ACC112 (cell line): Measurements from ENCODE around the gene BARHL2.

ENCODE experiments used
- H2AFZ ChIP-seq: fragments of 200-600 bp; sonication (generic); one replicate; pipeline ENCODE4 v1.6.0; 2017; ENCODE audit warnings: antibody characterized with exemption, low read length; ENCODE audit not compliant: unreplicated experiment
- H3K27ac ChIP-seq: fragments of 200-600 bp; sonication (generic); 2 replicates; pipeline ENCODE4 v1.5.1; 2014; ENCODE audit warnings: low read depth, mild to moderate bottlenecking, antibody characterized with exemption, low read length, moderate library complexity
- H3K27me3 ChIP-seq: fragments of 200-600 bp; sonication (generic); 2 replicates; pipeline ENCODE4 v1.6.1; 2014; ENCODE audit warnings: mild to moderate bottlenecking, antibody characterized with exemption, low read length, moderate library complexity, mixed read lengths; ENCODE audit not compliant: insufficient read depth
- H3K36me3 ChIP-seq: fragments of 200-600 bp; sonication (generic); 2 replicates; pipeline ENCODE4 v1.6.1; 2016; ENCODE audit warnings: mild to moderate bottlenecking, antibody characterized with exemption, low read length, moderate library complexity, mixed read lengths; ENCODE audit not compliant: insufficient read depth
- H3K4me1 ChIP-seq: fragments of 200-600 bp; sonication (generic); one replicate; pipeline ENCODE4 v1.6.1; 2016; ENCODE audit warnings: low read length, mixed read lengths; ENCODE audit not compliant: insufficient read depth, unreplicated experiment, control insufficient read depth
- H3K4me3 ChIP-seq: fragments of 200-600 bp; sonication (generic); 2 replicates; pipeline ENCODE4 v1.5.1; 2014; ENCODE audit warnings: mild to moderate bottlenecking, low read depth, low read length
- H3K79me2 ChIP-seq: fragments of 200-600 bp; sonication (generic); one replicate; pipeline ENCODE4 v1.6.0; 2016; ENCODE audit warnings: low read length; ENCODE audit not compliant: control insufficient read depth, unreplicated experiment, insufficient read depth

BARHL2 gene

GRCh38 chr1:90724361-90724760 lies 7.3 kb upstream of the BARHL2 start:
- Histone ChIP-seq H3K4me3 (no peak overlapping the region), H3K79me2 (no peaks in the 10 kb centered on the region), H2AFZ (no peak overlapping the region), H3K36me3 (no peaks in the 10 kb centered on the region), H3K27me3 (peaks cover 99% of the 10 kb centered on the region), H3K27ac (no peak overlapping the region), H3K4me1 (no peaks in the 10 kb centered on the region)

- peaks cover 99% of the 10 kb centered on the region for H3K27me3 ChIP-seq
- H3K4me3 ChIP-seq: peak overlapping the region; percentile 57; the same call in 1 of the 2 replicates
- H3K36me3 ChIP-seq: no peaks in the 10 kb centered on the region
- H3K79me2 ChIP-seq: no peaks in the 10 kb centered on the region
- H3K27ac ChIP-seq: no peak overlapping the region
- H3K4me1 ChIP-seq: no peaks in the 10 kb centered on the region
- no peak overlapping the region for H2AFZ ChIP-seq
Measured at GRCh38 chr1:90723590-90724108, 6.5 kb upstream of the BARHL2 start.

- no peaks in the 10 kb centered on the region for H3K36me3 ChIP-seq
- H3K4me3 ChIP-seq: peak overlapping the region; percentile 57; the same call in 1 of the 2 replicates
- H3K27ac ChIP-seq: no peak overlapping the region
- H2AFZ ChIP-seq: no peak overlapping the region
- no peaks in the 10 kb centered on the region for H3K79me2 ChIP-seq
- peaks cover 99% of the 10 kb centered on the region for H3K27me3 ChIP-seq
- H3K4me1 ChIP-seq: no peaks in the 10 kb centered on the region
Measured at GRCh38 chr1:90722874-90723589, 5.9 kb upstream of the BARHL2 start.

- no peaks in the 10 kb centered on the region for H3K79me2 ChIP-seq
- H3K4me1 ChIP-seq: no peaks in the 10 kb centered on the region
- no peaks in the 10 kb centered on the region for H3K36me3 ChIP-seq
- no peak overlapping the region for H3K27ac ChIP-seq
- peaks cover 98% of the 10 kb centered on the region for H3K27me3 ChIP-seq
- H3K4me3 ChIP-seq: no peak overlapping the region
- H2AFZ ChIP-seq: no peak overlapping the region
Measured at GRCh38 chr1:90721210-90722194, 4.4 kb upstream of the BARHL2 start.

GRCh38 chr1:90720145-90720636 lies 3.1 kb upstream of the BARHL2 start:
- H3K4me1 ChIP-seq: no peaks in the 10 kb centered on the region
- H3K36me3 ChIP-seq: no peaks in the 10 kb centered on the region
- H3K79me2 ChIP-seq: no peaks in the 10 kb centered on the region
- H3K27ac ChIP-seq: no peak overlapping the region
- peaks cover 98% of the 10 kb centered on the region for H3K27me3 ChIP-seq
- H2AFZ ChIP-seq: no peak overlapping the region
- H3K4me3 ChIP-seq: no peak overlapping the region

- Histone ChIP-seq H3K27me3 (peaks cover 98% of the 10 kb centered on the region), H3K4me1 (no peaks in the 10 kb centered on the region), H3K27ac (no peak overlapping the region), H3K4me3 (peak overlapping the region; percentile 55; the same call in 1 of the 2 replicates), H3K36me3 (no peaks in the 10 kb centered on the region), H3K79me2 (no peaks in the 10 kb centered on the region), H2AFZ (no peak overlapping the region)
Measured at GRCh38 chr1:90719330-90720144, 2.4 kb upstream of the BARHL2 start.

GRCh38 chr1:90718411-90719329 lies 1.6 kb upstream of the BARHL2 start:
- no peaks in the 10 kb centered on the region for H3K79me2 ChIP-seq
- H3K27me3 ChIP-seq: peaks cover 98% of the 10 kb centered on the region
- H3K4me1 ChIP-seq: no peaks in the 10 kb centered on the region
- no peak overlapping the region for H3K27ac ChIP-seq
- no peaks in the 10 kb centered on the region for H3K36me3 ChIP-seq
- peak overlapping the region; percentile 55 for H3K4me3 ChIP-seq
- peak overlapping the region; percentile 11 for H2AFZ ChIP-seq

- peak overlapping the region; percentile 55 for H3K4me3 ChIP-seq
- H3K27me3 ChIP-seq: peaks cover 98% of the 10 kb centered on the region
- no peaks in the 10 kb centered on the region for H3K79me2 ChIP-seq
- H2AFZ ChIP-seq: peak overlapping the region; percentile 11
- no peak overlapping the region for H3K27ac ChIP-seq
- no peaks in the 10 kb centered on the region for H3K4me1 ChIP-seq
- no peaks in the 10 kb centered on the region for H3K36me3 ChIP-seq
Measured at GRCh38 chr1:90717665-90718410, 736 bp upstream of the BARHL2 start.

- Histone ChIP-seq H3K4me1 (no peaks in the 10 kb centered on the region), H2AFZ (no peak overlapping the region), H3K27ac (no peak overlapping the region), H3K36me3 (no peaks in the 10 kb centered on the region), H3K4me3 (no peak overlapping the region), H3K79me2 (no peaks in the 10 kb centered on the region), H3K27me3 (peaks cover 98% of the 10 kb centered on the region)
Measured at GRCh38 chr1:90717356-90717664, 208 bp upstream of the BARHL2 start.
